ENCODE results near the gene STON2.

- TF ChIP-seq POLR2A (IDR thresholded peaks at IDR 0.05) = no peak
- no peak for TF ChIP-seq CTCF (IDR thresholded peaks at IDR 0.05)
These were observed 76.1 kb downstream of the STON2 start for GRCh38 chr14:81324011-81324410.

Data from uterus (tissue), 2 donors.